GM15510 (cell line): ENCODE data around the gene SAC3D1.
A peak's percentile ranks its signal among the peaks of the same experiment; 100 is the strongest.

ENCODE experiments used
- POLR2A ChIP-seq: IDR thresholded peaks from 3 replicates; pipeline ENCODE4 v1.6.1; 2011; ENCODE audit warnings: borderline replicate concordance; ENCODE audit not compliant: insufficient read length; ENCODE audit errors: extremely low read depth

The SAC3D1 gene

DNA sequence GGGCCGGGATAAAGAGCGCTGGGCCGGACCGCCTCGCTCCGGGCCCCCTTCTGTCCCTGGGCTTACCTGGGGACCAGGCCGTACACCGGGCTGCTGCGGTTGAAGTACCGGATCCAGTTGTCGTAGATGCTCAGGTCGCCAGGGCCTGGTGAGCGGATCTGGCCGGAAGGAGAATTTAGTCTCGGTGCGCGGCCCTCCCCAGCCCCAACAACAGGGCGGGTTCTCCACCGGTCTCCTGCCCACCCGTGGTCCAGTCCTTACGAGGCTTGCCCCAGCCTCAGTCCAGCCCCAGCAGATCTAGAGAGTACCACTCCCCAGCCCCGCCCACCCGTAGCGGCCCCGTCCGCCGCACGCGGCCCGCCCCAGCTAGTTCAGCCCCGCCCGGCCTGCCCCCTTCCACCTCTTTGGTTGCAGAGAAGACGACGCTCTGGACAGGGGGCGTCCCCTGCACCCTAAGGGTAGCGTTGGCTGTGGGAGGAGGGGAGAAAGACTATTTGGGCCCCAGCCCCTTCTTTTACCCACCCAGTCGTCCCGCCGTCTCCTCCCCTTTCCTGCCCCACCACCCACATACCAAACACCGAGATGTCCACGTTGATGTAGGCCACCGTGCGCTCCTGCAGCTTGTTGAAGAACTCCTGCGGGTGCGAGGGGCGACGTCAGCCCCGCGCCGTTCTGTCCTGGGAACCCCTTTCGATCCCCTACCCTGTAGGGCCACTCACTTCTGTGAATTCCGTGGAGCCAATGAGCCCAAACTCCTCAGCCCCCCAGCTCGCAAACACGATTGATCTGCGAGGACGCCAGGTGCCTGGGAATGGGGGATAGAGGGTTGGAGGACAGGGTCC, 6.8 kb downstream of the SAC3D1 start:
- TF ChIP-seq POLR2A: peak; percentile 15

DNA sequence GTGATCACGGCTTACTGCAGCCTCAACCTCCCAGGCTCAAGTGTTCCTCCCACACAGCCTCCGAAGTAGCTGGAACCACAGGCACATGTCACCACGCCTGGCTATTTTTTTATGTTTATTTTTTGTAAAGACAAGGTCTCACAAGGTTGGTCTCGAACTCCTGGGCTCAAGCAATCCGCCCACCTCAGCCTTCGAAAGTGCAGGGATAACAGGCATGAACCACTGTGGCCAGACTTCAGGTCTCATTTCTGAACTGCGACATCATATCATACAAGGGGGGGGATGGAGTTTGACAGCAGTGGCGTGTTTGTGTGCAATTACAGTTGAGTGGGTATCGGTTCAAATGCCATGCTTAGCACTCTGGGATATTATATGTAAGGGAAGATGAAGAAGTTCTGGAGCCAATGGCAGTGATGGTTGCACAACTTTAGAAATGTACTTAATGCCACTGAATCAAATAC, 10.4 kb downstream of the SAC3D1 start:
- TF ChIP-seq POLR2A: no peak

DNA sequence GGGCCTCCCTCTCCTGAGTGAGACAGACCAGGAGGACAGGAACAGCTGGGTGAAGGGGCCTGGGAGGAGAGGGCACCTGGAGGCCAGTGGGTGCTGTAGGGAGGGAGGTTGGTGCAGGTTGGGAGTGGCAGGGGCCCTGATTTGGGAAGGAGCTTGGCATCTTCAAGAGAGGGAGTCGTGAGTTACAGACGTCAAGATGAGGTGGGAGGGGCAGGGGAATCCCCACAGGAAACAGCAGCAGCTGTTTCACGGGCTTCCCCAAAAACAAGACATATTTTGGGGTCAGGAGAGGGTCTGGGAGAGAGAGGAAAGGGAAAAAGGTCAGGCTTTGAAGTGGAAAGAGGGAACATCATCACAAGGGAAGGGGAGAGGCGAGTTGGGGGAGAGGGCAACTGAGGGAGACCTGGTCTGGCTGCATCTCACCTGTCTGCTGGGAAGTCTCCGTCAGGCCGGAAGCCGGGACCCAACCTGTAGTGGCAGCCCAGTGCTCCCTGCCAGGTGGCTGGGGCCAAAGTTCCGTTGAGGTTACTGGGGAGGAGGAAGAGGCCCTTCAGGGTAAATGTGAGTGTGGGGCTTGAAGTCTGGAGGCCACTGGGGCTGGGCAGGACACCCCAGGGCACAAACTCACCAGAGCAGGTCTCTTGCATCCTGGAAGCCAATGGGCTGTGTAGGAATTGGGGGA, 13.0 kb downstream of the SAC3D1 start:
- no peak for TF ChIP-seq POLR2A

DNA sequence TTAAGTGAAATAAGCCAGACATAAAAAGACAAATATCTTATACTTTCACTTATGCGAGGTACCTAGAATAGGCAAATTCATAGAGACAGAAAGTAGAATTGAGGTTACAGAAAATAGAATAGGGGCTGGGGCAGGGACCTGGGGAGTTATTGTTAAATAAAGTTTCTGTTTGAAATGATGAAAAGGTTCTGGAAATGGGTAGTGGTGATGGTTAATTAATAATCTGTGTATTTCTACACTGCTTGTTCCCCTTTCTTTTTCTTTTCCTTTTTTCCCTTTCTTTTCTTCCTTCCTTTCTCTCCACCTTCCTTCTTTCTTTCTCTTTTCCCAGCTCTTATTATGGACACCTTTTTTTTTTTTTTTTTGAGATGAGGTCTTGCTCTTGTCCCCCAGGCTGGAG, 14.5 kb downstream of the SAC3D1 start:
- no peak for TF ChIP-seq POLR2A

DNA sequence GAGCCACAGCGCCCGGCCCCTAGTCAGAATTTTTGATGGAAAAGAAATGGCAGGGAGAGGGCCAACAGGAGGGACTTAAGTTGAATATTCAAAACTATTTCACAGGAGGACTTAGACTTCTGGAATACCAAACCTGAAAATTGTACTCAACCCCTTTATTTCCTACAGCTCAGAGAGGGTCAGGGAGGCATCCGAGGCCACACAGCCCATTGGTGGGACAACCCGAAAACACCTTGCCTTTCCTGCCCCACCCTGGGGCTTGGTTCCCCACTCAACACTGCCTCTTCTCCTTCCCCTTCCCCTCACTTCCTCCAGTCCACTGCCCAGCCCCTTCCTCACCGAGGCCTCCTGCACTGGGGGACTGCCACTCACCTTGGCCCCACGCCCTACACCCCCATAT, 16.0 kb downstream of the SAC3D1 start:
- TF ChIP-seq POLR2A: no peak

DNA sequence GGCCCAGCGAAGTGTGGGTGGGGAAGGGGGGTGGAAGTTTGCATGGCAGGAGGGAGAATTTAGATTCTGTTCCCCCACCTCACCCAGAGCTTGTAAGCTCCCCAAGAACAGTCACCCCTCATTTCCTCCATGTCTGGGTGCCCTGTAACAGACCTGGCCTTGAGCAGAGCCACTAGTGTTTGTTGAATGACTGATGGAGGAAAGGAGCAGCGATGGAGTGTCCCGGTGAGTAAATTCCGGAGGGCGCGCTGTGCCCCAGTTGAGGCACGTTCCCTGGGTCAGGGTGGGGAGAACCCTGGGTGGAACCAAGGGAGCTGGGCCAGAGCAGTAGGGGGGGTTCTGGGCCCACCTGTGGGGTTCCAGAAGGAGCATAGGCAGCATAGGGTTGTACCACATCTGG, 16.5 kb downstream of the SAC3D1 start:
- TF ChIP-seq POLR2A: no peak

DNA sequence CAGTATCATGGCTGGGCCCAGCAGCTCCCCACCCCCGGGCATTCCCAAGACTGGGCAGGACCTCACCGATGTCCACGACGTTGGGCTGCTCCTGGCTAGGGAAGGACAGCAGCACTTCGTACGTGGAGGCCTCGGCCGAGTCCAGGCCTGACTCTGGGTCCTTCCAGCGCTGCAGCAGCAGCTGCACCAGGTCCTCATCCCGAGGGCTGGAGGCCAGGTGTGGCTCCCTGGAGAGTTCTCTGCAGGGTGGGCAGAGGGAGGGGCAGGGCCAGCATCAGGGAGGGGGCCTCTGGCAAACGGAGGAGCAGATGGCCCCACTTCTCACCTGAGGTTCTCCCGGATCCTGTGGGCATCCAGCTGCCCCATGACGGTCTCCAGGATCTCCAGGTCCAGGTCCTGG, 17.0 kb downstream of the SAC3D1 start:
- no peak for TF ChIP-seq POLR2A

DNA sequence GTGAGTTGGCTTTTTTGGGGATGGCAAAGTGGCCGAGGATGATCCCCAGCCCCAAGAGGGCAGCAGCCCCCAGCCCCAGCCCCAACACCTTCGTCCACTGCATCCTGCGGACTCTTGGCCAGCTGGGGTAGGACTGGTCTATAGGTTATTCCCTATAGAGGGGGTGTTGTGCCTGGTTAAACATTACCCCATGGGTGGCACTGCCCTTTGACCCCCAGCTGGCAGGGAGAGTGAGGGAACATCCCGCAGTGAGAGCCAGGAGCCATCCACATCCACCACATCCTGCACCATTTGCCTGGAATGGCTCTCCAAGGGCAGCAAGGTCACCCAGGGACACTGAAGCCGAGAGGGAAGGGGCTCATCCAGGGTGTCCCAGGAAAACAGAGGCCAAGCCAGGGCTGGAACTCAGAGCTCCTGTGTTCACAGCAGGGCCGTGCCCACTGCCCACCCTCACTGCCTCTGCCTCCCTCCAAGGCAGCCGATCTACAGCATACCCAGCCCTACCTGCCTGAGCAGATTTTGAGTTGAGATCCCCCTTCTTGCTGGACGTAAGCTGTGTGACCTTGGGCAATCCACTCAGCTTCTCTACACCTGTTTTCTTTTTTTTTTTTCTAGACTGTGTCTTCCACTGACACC, 17.5 kb downstream of the SAC3D1 start, which contains the start of gene NAALADL1:
Gene NAALADL1 (minus strand): TSS at position 135 of the 636 bp plus-strand sequence. CDS start 32 bp downstream, at position 103.
- no peak for TF ChIP-seq POLR2A

DNA sequence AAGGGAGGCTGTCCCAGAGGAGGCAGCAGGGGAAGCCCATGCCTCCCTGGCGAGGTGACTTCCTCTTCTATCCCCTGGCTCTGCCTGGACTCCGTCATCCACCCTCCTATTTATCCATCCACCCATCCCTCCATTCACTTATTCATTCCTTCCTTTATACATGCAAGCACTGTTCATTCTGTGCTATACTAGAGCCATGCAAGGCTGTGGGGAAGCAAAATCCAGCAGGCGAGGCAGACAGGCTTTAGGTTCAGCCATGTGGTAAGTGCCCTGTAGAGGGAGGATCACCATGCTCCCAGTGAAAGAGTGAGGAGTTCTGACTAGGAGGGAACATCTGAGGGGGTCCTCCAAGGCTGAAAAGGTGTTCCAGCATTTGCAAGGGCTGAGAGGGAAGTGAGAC, 18.5 kb downstream of the SAC3D1 start:
- TF ChIP-seq POLR2A: no peak

DNA sequence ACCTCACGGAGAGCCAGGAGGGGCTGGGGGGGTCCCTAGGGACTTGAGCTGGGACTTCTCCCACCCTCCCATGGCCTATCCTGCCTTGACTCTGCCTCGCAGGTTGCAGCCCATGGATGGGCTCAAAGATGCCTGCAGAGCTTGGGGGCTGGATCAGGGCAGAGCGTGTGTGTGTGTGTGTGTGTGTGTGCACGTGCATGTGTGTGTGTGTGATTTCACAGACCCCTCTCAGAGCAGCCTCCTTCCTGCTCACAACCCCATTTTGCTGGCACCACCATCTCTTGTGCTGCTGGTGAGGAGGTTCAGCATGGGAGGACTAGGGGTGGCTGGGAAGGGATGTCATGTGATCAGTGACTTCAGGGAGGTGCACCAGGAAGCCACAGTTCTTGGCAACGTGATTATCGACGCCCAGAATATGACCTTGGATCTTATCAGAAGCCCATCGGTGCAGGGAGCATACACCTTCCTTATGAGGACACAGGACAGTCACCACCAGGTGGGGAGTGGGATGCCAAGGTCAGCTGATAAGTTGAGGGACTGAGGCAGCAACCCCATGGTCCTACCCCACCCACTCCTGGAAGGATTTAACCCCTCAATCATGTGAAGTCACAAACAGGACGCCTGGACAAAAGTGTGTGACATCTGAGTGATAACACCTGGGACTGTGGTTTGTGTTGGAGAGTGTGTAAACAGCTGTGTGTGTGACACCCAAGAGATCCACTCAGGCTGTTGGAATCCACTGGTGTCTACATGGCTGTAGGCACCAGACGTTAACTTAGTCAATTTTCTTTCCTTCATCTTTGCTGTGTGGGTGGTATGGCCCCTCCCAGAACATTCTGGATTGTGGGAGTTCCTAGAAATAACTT, 19.2 kb downstream of the SAC3D1 start:
- TF ChIP-seq POLR2A: no peak

DNA sequence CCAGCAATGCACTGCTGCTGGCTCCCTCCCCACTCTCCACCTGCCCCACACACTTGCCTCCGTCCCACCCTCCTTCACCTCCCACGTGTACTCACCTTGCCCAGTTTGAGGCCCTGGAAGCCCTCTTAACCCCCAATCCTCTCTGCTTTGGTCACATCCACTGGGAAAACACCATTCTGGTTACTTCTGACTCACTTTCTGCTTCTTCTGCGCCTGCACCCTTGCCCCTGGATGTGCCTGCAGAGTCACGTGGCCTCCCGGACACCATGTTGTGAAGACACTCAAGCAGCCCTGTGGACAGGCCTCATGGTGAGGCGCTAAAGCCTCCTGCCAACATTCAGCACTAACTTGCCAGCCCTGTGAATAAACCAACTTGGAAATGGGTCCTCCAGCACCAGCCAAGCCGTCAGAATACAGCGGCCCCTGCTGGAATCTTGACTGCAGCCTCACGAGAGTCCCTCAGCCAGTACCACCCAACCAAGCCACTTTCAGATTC, 20.0 kb downstream of the SAC3D1 start:
- no peak for TF ChIP-seq POLR2A

DNA sequence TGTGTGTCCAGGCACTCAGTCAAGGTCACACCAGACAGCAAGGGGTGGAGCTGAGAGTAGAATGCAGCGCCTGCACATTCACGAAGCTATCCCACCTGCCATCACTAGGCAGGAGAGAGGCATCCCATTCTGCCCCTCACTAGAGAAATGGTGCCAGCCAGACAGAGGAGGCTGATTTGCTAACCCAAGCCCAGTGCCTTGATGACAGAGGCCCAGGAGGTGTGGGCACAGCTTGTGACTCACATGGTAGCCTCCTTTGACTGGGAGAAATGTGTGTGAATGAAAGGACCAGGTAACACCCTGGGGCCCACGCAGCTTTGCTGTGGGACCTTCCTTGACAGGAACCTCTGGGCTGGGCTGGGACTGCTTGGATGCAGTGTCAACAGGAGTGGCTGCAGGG, 22.5 kb downstream of the SAC3D1 start:
- TF ChIP-seq POLR2A: no peak

DNA sequence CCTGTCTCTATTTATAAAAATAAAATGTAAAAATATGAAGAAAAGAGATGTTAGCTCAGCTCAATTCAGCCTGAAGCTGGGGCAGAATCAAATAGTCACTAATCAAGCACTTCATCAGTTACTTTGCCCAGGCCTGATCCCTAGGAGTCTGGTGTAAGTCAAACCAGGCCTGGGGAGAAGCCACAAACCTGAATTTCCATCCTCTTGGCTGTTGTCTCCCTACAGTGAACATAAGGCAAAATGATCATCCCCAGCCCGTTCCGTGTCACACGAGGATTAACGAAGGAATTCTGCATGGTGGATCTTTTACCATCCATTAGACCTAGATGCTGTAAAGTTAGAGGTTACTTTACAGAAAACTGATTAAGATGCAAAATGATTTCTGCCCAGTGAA, 23.8 kb downstream of the SAC3D1 start:
- no peak for TF ChIP-seq POLR2A

DNA sequence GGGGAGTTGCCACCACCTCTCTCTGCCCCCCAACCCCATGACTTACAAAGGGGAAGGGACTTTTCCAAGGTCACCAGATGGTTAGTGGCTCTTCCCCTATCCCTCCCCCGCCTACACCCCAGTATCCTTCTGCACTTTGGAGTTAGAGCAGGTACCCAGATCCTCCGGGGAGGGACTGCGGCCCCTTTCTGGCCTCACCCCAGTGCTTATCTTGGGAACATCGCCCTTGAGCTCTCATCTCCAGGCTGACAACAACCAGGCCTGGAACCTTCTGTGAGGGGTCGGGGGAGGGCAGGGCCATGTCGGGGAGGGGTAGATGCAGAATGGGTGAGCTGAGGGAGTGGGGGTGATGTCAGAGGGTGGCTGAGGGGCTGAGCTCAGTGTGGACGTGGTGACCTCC, 24.8 kb downstream of the SAC3D1 start:
- no peak for TF ChIP-seq POLR2A
